HCT116 (cell line): ENCODE measurements around the gene ACER3. TPM values are rescaled to one million over a fixed set of nuclear protein-coding genes. Genes with fewer than 3 reads are reported as not detected.

ENCODE experiments used
- ATAC-seq: fragments of 200-7000 bp; cut with Tn5 transposase; 2 replicates; pipeline ENCODE4 v1.9.1; 2020; ENCODE audit warnings: mild to moderate bottlenecking, moderate library complexity
- BruUV-seq: library from RNA; stranded (reverse); fragments of 400-500 nt; replicated peaks from 2 replicates; lab custom pipeline; 2021; lab: Mats Ljungman, UMichigan
- CTCF ChIA-PET: fragments of 300-600 bp; sonication (Branson Sonifier 250); formaldehyde crosslinking; loops from one replicate; lab custom pipeline; 2021; ENCODE audit warnings: antibody characterized with exemption; lab: Charles Lee
- POLR2A ChIA-PET: fragments of 300-600, 350-600 bp; sonication (Branson Sonifier 250); formaldehyde crosslinking; loops from one replicate; lab custom pipeline; 2021; ENCODE audit warnings: antibody characterized with exemption; lab: Charles Lee
- RAD21 ChIA-PET, 2 experiments: fragments of 300-600 bp; sonication (Branson Sonifier 250); formaldehyde crosslinking; loops; one replicate each; lab custom pipeline; 2023; ENCODE audit warnings: low total read pairs in 2 of 2; ENCODE audit not compliant: uncharacterized antibody in 2 of 2, unreplicated experiment in 2 of 2, low non-redundant PET in 1 of 2; lab: Charles Lee
- DNase-seq: peaks from one replicate; pipeline ENCODE4 v3.0.0-alpha.2; 2010; ENCODE audit warnings: low read depth, low spot score
- H2AFZ ChIP-seq: fragments of 200-600 bp; shearing (Covaris generic), sonication (generic); 2 replicates; pipeline ENCODE4 v1.6.1; 2017; ENCODE audit warnings: low read depth, mixed run types, mixed read lengths, antibody characterized with exemption, low read length; ENCODE audit not compliant: poor library complexity, severe bottlenecking
- H3K27ac ChIP-seq: 2 replicates; pipeline ENCODE4 v1.5.1; 2012; ENCODE audit warnings: low read depth, low read length
- H3K27me3 ChIP-seq: fragments of 200-600 bp; sonication (generic); 2 replicates; pipeline ENCODE4 v1.6.1; 2016; ENCODE audit warnings: mixed run types, low read length, mixed read lengths; ENCODE audit not compliant: insufficient read depth
- H3K36me3 ChIP-seq, 2 experiments: fragments of 200-500 bp in 1 of 2; fragments of 200-600 bp in 1 of 2; sonication (Bioruptor generic) in 1 of 2; sonication (generic) in 1 of 2; 2 replicates each; pipeline versions ENCODE4 v1.5.1 to v1.6.1; 2014 to 2016; ENCODE audit warnings: low read length in 2 of 2, inconsistent platforms in 1 of 2, mixed read lengths in 1 of 2, mixed run types in 1 of 2; ENCODE audit not compliant: insufficient read depth in 2 of 2, control insufficient read depth in 1 of 2
- H3K4me1 ChIP-seq, 2 experiments: fragments of 200-600 bp in 1 of 2; sonication (generic) in 1 of 2; 2 replicates each; pipeline versions ENCODE4 v1.5.1 to v1.6.1; 2012 to 2017; ENCODE audit warnings: low read length in 2 of 2, inconsistent platforms in 1 of 2, mild to moderate bottlenecking in 1 of 2, mixed read lengths in 1 of 2, mixed run types in 1 of 2, moderate library complexity in 1 of 2; ENCODE audit not compliant: insufficient read depth in 2 of 2, control insufficient read depth in 1 of 2
- H3K4me2 ChIP-seq: fragments of 200-600 bp; sonication (generic); 2 replicates; pipeline ENCODE4 v1.6.1; 2017; ENCODE audit warnings: mixed run types, low read length, mixed read lengths
- H3K4me3 ChIP-seq, 2 experiments: fragments of 200-600 bp in 1 of 2; sonication (generic) in 1 of 2; replicated peaks in 1 of 2; 2 replicates each; pipeline ENCODE4 v1.5.1; 2011 to 2016; ENCODE audit warnings: low read length in 2 of 2, control low read depth in 1 of 2, low read depth in 1 of 2, mild to moderate bottlenecking in 1 of 2, mixed read lengths in 1 of 2, mixed run types in 1 of 2
- H3K79me2 ChIP-seq: fragments of 200-600 bp; sonication (generic); 2 replicates; pipeline ENCODE4 v1.6.1; 2017; ENCODE audit warnings: mild to moderate bottlenecking, mixed run types, low read length, moderate library complexity, mixed read lengths; ENCODE audit not compliant: insufficient read depth
- H3K9ac ChIP-seq: fragments of 200-600 bp; sonication (generic); 2 replicates; pipeline ENCODE4 v1.6.1; 2016; ENCODE audit warnings: low read length, mixed read lengths
- H3K9me2 ChIP-seq: fragments of 200-600 bp; sonication (generic), shearing (Covaris generic); 2 replicates; pipeline ENCODE4 v1.6.1; 2017; ENCODE audit warnings: mixed run types, mild to moderate bottlenecking, moderate library complexity; ENCODE audit not compliant: insufficient read depth
- H3K9me3 ChIP-seq, 2 experiments: fragments of 200-500 bp in 1 of 2; fragments of 200-600 bp in 1 of 2; sonication (Bioruptor generic) in 1 of 2; sonication (generic) in 1 of 2; 2 replicates each; pipeline ENCODE4 v1.6.1; 2014 to 2017; ENCODE audit warnings: low read length in 2 of 2, mixed read lengths in 2 of 2, inconsistent platforms in 1 of 2, low read depth in 1 of 2, mild to moderate bottlenecking in 1 of 2, mixed run types in 1 of 2, moderate library complexity in 1 of 2; ENCODE audit not compliant: control insufficient read depth in 1 of 2, insufficient read depth in 1 of 2
- H4K20me1 ChIP-seq: fragments of 200-600 bp; sonication (generic), shearing (Covaris generic); 2 replicates; pipeline ENCODE4 v1.6.1; 2017; ENCODE audit warnings: mixed run types, mild to moderate bottlenecking, moderate library complexity; ENCODE audit not compliant: insufficient read depth
- CBX3 ChIP-seq: IDR thresholded peaks from 2 replicates; pipeline ENCODE4 v1.6.1; 2012; ENCODE audit warnings: low read depth
- EGR1 ChIP-seq: IDR thresholded peaks from 2 replicates; pipeline ENCODE4 v1.6.1; 2012; ENCODE audit warnings: low read depth
- ELF1 ChIP-seq: IDR thresholded peaks from 2 replicates; pipeline ENCODE4 v1.6.1; 2012; ENCODE audit warnings: low read depth, borderline replicate concordance
- EZH2phosphoT487 ChIP-seq: fragments of 200-600 bp; IDR thresholded peaks from 2 replicates; pipeline ENCODE4 v1.6.1; 2018; ENCODE audit warnings: antibody characterized with exemption, borderline replicate concordance
- FOSL1 ChIP-seq: IDR thresholded peaks from 2 replicates; pipeline ENCODE4 v1.6.1; 2012; ENCODE audit warnings: low read depth
- POLR2AphosphoS5 ChIP-seq: IDR thresholded peaks from 2 replicates; pipeline ENCODE4 v1.6.1; 2011; ENCODE audit warnings: mild to moderate bottlenecking, low read depth, low read length, moderate library complexity
- RAD21 ChIP-seq: IDR thresholded peaks from 2 replicates; pipeline ENCODE4 v1.6.1; 2012; ENCODE audit warnings: low read depth, mild to moderate bottlenecking
- SIN3A ChIP-seq: IDR thresholded peaks from 2 replicates; pipeline ENCODE4 v1.6.1; 2012; ENCODE audit warnings: low read depth
- TCF7L2 ChIP-seq: IDR thresholded peaks from 2 replicates; pipeline ENCODE4 v1.7.0; 2011; ENCODE audit warnings: borderline replicate concordance, inconsistent platforms; ENCODE audit not compliant: insufficient read depth, insufficient read length; ENCODE audit errors: extremely low read depth
- intact Hi-C: fragments of 100-400 bp; cut with micrococcal nuclease; formaldehyde crosslinking; loops from 2 replicates; pipeline ENCODE4 v1.10.0; 2022
- total RNA-seq: library from RNA; stranded (reverse); gene quantifications from one replicate; pipeline ENCODE4 v1.2.1, GENCODE V29; 2021; ENCODE audit not compliant: unreplicated experiment
- TF ChIP-seq, protein P1 (sequence below): IDR thresholded peaks from 2 replicates; pipeline ENCODE4 v1.6.1; 2012

ACER3 gene
- total RNA-seq, 1 experiment from 2014 or later, result 19.1 TPM

DNA sequence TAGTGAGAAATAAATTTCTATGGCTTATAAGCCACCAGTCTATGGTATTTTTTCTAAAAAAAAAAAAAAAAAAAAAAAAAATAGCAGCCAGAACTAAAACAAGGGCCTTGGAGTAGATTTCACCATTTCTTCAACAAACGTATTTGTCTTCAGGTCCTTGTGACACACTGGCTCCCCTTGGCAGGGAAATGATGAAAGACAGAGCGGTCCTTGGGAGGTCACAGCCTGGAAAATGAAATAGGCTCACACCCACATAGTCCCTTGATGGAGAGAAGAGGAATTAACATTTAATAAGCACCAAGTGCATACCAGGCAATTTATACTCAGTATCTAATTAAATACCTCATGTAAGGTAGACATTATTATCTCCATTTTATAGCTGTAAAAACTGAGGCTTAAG, 25.7 kb upstream of the ACER3 start:
- no peaks in the 10 kb centered on the region for H3K36me3 ChIP-seq
- H3K9me3 ChIP-seq, result no peaks in the 10 kb centered on the region
- H3K9ac ChIP-seq, result no peak overlapping the region
- ChIA-PET CTCF (interaction anchor here (0.9 kb wide), 1 partner anchor 26 kb away, joined by 3 read pairs; no protein-coding TSS in a partner anchor), RAD21 (no interaction called here)
- BruUV-seq, result no TSS peak
- H3K79me2 ChIP-seq, result no peaks in the 10 kb centered on the region
- intact Hi-C loops, result no loop called here
- H3K4me2 ChIP-seq, result no peak overlapping the region
- H3K4me1 ChIP-seq, result peaks cover 4 to 19% of the 10 kb centered on the region in 2 experiments; a peak in 3 of 4 replicates
- no peaks in the 10 kb centered on the region for H4K20me1 ChIP-seq
- H3K27ac ChIP-seq, result no peak overlapping the region
- no peaks in the 10 kb centered on the region for H3K9me2 ChIP-seq
- no peak overlapping the region for H3K4me3 ChIP-seq
- no peaks in the 10 kb centered on the region for H3K27me3 ChIP-seq
- no peak for DNase-seq
- TF ChIP-seq POLR2AphosphoS5, result no peak
- TF ChIP-seq, all 23 proteins: peak for 0
- POLR2A ChIA-PET, result no interaction called here
- ATAC-seq, result no peak
- H2AFZ ChIP-seq, result no peak overlapping the region

- intact Hi-C loops, result no loop called here
- RAD21 ChIA-PET, result no interaction called here
- CTCF ChIA-PET, result interaction anchor here (0.9 to 1.0 kb wide), 2 partner anchors 27 to 84 kb away, joined by 3 to 4 read pairs; no protein-coding TSS in a partner anchor
- no peak overlapping the region for H3K4me3 ChIP-seq
- no peak for DNase-seq
- TF ChIP-seq, protein P1, sequence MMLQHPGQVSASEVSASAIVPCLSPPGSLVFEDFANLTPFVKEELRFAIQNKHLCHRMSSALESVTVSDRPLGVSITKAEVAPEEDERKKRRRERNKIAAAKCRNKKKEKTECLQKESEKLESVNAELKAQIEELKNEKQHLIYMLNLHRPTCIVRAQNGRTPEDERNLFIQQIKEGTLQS, result no peak
- TF ChIP-seq SIN3A (no peak), TCF7L2 (no peak), FOSL1 (no peak), EZH2phosphoT487 (no peak), ELF1 (no peak), RAD21 (no peak), CBX3 (no peak), EGR1 (no peak)
- TF ChIP-seq, all 23 proteins: peak for 0
- Histone ChIP-seq H3K36me3 (no peaks in the 10 kb centered on the region), H3K9me3 (no peaks in the 10 kb centered on the region), H4K20me1 (no peaks in the 10 kb centered on the region), H3K9ac (no peak overlapping the region), H2AFZ (no peak overlapping the region), H3K4me2 (no peak overlapping the region), H3K4me1 (peaks cover 4 to 23% of the 10 kb centered on the region in 2 experiments; a peak in 3 of 4 replicates), H3K27me3 (no peaks in the 10 kb centered on the region), H3K9me2 (no peaks in the 10 kb centered on the region), H3K27ac (no peak overlapping the region), H3K79me2 (no peaks in the 10 kb centered on the region)
- BruUV-seq, result no TSS peak
- no peak for ATAC-seq
- POLR2A ChIA-PET, result no interaction called here
These were observed 24.6 kb upstream of the ACER3 start for GRCh38 chr11:76835928-76836612.
